Activated CD8-positive, alpha-beta memory T cell treated with anti-CD3 and anti-CD28 coated beads, Interleukin-2, amount 50 U/mL, for 24 hours (primary cell): ENCODE measurements around the gene ZNF532.
"Not testable (repeated sequence)": the region's sequence is repeated elsewhere in the genome, so short reads cannot be mapped to it uniquely, and the experiment has no call there.

Source experiments
- DNase-seq: peaks from one replicate; pipeline ENCODE4 v3.0.0-alpha.2; 2020; ENCODE audit errors: extremely low read depth

ZNF532 gene

DNA sequence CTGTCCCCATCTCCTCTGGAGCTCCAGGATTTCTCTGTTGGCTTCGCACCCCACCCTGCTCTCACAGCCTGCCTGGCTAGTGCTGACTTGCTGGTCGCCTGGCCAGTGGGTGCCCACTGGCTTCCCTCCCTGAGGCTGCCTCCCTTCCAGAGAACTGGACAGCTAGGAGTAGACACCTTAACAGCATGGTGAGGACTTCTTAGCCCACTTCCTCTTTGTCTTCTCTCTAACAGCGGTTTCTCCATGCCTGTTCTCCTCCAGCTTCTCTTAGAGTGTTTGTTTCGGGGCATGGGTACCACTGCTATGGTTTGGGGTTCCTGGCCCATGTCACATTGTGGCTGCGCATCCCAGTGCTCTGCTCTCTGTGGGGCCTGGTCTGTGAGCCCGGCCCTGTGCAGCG lies 37.1 kb downstream of the ZNF532 start:
- DNase-seq = no peak

DNA sequence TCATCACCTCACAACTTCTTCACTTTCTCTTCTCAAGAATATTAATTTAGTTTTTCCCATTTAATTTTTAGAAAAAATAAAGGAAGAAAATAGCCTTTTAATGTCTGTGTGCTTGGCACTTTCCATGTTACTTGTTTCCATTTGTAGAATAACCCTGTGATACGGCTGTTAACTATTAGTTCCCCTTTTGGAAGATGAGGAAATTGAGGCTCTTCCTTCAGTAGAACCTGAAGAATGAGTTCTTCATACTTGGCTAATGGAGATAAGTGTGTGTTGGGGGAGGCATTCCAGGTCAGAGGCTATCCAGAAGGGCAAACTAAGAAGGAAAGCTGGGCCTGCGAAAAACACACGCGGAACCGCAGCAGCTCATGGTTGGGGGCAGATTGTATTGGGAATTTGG lies 38.3 kb downstream of the ZNF532 start:
- DNase-seq = no peak

DNA sequence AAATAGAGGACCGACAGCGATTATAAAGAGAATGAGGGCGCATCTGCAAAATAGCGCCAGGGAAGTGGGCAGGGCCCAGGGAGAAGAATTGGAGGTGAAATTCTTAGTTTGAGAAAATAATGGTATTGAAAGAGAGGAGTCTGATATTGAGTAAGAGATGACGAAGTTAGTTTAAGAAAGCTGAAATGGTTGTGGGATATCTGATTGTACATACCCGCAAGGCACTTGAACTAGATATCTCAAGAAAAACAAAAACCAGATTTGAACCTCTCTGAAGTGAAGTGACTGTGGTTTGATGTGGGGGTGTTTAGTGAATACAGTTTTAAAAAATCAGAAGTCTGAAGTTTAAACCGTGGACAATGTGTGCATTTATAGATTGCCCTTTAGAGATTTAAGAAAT lies 38.9 kb downstream of the ZNF532 start:
- DNase-seq = no peak

DNA sequence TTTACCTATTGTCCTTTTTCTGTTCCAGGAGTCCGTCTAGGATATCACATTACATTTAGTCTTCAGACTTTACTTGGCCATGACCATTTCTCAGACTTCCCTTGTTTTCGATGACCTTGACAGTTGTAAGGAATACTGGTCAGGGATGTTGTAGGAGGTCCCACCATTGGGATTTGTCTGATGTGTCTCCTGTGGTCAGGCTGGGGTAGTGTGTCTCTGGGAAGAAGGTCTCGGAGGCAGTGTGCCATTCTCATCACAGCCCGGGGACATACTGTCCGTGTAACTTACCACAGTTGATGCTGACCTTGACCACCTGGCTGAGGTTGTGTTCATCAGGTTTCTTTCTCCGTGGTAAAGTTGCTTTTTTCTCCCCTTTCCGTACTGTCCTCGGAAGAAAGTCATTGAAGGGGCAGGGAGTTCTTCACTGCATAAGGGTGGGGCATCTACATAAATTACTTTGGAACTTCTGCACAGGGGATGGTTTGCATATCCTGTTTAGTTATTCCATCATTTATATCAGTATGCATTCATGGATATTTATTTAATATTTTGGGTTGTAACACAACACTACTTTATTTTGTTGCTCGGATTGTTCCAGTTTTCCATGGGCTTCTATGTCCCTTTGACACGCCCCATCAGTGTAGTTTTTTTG lies 41.2 kb downstream of the ZNF532 start:
- no peak for DNase-seq

DNA sequence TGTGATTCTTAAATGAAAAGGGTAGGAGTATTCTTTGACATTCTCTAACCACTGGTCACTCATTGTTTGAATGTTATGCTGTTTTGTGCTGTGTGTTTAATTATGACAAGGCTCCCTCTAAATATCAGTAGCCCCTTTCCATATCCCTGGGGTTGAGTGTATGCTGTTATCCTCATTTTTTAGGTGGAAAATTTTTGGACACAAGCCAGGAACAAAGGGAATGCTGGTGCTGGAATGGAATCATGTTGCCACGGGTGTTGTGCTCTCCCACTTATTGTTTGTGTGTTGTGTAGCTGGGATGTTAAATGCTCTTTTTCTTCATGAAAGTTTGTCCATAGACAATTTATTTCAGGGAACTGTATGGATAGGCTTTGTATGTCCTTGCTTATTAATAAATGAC lies 43.3 kb downstream of the ZNF532 start:
- no peak for DNase-seq

DNA sequence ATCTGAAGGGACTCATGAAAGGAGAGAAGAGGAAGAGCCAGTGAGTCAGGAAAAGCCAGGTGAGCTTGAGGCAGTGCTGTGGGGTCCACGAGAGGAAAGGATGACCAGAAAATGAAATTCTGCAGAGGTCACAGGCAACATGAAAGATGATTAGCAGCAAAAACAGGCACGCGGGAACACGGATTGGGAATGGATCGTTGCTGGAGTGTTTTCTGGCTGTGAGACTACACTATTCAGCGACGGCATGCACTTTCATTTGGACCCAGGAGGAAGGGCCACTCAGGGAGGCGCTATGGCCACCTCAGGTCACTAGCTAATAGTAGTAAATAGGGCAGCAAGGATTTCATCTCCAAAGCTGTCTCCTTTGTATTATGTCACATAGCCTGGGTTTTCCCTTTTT lies 44.8 kb downstream of the ZNF532 start:
- no peak for DNase-seq

DNA sequence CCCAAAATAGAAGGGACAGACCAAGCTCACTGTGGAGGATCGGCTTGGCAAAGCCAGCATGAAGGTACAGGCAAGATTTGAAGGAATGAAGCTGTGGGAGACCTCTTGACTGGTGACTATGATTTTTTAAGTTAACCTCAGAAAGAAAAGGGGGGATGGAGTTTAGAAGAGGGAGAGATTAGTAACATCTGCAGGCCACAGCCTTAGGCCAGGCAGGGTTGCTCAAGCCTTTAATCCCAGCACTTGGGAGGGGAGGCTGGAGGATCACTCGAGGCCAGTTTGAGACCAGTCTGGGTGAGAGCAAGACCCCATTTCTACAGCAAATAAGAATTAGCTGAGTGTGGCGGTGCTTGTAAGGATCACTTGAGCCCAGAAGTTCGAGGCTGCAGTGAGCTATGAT lies 46.6 kb downstream of the ZNF532 start:
- DNase-seq = no peak

DNA sequence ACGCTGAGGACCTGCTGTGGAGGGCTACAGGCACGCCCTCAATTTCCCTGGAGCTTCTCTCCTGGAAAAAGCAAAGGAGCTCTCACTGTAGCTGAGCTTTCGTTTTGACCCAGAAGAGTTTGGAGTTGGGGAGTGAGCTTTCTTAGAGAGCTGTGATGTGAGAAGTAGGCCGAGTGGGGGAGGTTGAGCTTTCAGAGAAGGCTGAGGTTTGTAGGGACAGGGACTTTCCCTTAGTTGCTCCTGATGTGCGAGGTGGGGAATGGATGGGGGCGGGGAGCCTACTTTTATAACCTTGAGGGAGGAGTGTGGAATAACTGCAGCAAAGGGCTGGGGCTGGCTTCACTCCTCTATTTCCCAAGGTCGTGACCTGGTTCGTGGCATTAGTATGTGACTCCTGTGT lies 47.1 kb downstream of the ZNF532 start:
- DNase-seq = no peak

DNA sequence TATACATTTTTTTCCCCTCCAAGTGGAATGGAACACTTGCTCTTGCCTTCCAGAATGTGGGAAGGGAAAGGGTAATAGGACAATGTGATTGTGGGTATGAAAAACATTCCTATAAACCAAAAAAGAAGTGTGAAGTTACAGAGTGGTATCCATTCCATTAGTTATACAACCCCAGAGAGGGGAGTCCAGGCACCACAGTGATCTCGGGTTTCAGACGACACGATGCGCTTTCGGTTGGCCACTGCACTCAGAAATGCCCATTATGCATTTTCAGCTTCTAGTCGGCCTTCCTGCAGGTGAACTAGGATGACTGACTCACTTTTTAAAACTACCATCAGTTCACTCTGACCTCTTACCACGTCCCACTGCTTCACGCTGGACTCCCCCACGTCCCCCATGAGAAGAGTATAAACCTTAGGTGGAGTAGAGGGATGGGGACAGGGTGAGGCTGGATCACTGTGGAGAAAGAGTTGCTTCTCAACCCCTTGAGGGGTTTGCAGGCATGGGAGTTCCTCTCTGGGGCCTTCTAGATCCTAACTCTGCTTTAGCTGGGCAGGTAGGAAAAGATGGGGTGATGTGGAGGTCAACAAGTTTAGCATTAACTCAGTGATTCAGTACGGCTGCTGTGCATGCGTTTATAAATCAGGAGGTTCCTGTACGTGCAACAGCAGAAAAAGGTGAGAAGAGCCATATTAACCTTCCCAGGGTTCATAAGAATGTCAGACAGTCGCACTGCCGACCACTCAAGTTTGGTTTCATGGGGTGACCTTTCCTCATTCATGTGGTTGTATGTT lies 50.5 kb downstream of the ZNF532 start:
- no peak for DNase-seq

DNA sequence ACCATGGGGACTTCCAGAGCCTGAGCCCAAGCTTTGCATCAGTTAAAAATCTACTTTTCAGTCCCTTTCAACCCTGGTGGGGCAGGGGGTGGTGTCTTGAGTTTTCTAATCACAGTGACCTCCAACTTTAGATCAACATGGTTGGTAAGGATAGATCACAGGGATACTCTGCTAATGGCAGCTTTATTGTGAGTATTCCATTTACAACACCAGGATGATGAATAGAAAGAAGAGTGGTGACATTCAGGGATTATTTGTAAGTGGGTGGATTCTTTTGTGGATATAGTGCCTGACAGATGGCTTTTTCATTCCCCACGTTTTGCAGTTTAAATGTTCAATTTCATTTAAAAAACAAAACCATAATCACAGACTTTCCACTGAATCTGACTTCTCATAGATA lies 51.3 kb downstream of the ZNF532 start:
- DNase-seq = no peak

DNA sequence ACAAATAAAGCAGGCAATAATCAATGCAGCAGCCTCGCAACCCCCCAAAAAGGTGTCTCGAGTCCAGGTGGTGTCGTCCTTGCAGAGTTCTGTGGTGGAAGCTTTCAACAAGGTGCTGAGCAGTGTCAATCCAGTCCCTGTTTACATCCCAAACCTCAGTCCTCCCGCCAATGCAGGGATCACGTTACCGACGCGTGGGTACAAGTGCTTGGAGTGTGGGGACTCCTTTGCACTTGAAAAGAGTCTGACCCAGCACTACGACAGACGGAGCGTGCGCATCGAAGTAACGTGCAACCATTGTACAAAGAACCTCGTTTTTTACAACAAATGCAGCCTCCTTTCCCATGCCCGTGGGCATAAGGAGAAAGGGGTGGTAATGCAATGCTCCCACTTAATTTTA lies 55.3 kb downstream of the ZNF532 start:
- DNase-seq = not testable (repeated sequence)

DNA sequence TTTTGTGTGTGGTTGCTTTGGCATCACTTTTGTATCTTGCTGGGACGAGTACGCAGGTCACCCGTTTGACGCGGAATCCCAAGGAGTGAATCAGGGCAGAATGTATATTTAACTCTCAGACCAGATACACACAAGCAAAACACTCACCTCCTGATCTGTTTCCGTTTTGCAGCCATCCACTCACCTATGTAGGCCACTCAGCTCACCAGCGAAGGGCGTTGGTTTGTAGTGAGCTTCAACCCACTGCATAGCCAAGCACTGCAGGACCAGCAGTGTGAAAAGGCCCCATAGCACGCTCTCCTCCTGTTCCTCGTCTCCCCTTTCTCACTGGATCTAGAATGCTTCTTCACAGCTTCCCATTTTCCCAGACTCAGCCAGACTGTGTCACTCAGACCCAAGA lies 58.3 kb downstream of the ZNF532 start:
- no peak for DNase-seq

DNA sequence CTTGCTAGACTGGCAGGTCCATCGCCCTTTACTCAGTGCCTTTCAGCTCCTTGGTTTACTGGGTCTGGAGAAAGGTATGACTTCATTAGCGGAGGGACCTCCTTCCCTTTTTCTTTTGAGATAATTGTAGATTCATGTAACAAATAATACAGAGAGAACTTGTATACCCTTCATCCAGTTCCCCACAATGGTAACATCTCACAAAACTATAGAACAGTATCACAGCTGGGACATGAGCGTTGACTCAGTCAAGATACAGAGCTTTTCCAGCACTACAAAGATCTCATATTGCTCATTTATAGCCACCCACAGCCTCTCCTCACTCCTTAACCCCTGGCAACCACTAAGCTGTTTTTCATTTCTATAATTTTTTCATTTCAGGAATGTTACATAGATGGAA lies 59.8 kb downstream of the ZNF532 start:
- no peak for DNase-seq

DNA sequence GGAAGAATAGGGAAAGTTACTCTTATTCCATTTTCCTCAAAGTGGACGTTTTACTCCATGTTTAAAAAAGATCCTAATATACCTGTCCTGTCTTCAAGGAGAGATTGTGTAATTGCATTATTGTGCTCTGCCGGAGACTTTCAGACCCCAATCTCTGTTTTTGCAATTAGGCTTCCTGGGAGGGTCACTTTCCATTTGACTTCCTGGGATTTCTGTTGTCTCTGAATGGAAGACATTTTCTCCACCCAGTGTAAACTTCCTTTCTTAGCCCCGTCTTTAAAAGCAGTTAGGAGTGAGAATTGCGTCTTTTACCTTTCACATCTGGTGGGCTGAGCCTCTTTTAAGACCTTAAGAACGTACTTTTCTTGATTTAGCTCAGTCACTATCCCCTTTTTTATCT lies 63.0 kb downstream of the ZNF532 start:
- DNase-seq = no peak

DNA sequence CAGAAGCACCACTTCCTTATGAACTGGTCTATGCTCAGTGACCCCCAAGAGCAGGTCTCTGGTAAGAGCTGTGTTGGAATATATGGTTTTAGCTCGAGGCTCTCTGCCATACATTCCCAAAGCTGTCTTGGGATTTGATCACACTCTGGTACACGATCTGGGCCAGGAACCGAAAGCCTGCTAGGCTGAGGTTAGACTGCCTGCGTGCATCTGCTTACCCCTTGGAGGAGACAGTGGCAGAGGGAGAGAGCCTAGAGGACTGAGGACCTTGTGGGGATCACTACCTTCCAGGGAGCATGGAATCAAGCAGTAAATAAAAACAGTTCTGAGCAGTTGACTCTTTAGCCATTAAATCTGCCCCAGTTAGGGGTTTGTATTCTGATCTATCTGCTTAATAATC lies 63.7 kb downstream of the ZNF532 start:
- no peak for DNase-seq

DNA sequence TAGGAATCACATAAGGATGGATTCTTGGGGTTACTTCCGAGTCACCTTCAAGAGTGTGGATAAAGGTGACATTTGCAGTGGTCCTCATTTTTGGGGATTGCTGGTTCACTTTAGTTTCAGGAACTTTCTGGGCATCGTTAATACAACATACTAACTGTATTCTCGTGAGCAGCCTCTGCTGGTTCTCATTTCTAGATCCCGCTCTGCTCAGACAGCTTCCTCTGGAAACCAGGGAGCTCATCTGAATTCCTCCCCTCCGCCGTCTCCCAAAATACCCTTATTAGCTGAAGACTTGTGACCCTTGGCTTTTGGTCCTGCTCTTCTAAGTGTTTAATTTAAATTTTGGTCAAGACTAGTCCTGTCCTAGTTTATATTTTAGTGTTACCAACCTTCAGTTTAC lies 64.5 kb downstream of the ZNF532 start:
- no peak for DNase-seq

DNA sequence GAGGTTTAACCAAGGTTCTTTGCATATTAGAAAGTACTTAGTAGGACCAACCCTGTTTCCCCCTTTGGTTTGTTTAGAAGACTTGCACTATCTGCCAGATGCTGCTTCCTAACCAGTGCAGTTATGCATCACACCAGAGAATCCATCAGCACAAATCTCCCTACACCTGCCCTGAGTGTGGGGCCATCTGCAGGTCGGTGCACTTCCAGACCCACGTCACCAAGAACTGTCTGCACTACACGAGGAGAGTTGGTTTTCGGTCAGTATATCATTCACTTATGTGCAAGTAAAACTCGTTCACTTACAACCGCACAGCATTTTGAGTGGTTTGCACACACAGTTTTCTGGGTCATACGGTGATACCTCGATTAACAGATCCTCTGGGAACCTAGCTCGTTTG lies 69.7 kb downstream of the ZNF532 start:
- DNase-seq = no peak

DNA sequence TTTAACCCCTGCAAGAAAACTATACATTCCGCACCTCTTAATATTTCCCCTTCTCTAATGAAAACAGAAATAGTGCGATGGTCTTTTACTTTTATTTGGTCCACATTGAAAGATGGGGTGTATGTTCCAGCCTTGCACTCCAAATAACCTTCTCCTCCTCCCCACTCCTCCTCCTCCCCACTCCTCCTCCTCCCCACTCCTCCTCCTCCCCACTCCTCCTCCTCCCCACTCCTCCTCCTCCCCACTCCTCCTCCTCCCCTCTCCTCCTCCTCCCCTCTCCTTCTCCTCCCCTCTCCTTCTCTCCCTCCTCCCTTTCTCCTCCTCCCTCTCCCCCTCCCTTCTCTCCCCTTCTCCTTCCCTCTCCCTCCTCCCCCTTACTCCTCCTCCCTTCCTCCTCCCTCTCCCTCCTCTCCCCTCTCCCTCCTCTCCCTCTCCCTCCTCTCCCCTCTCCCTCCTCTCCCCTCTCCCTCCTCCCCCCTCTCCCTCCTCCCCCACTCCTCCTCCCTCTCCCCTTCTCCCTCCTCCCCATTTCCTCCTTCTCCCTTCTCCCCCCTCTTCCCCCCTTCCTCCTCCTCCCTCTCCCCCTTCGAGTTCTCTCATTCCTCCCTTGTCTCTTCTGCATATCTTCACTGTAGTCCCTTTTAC lies 70.4 kb downstream of the ZNF532 start:
- DNase-seq = no peak

DNA sequence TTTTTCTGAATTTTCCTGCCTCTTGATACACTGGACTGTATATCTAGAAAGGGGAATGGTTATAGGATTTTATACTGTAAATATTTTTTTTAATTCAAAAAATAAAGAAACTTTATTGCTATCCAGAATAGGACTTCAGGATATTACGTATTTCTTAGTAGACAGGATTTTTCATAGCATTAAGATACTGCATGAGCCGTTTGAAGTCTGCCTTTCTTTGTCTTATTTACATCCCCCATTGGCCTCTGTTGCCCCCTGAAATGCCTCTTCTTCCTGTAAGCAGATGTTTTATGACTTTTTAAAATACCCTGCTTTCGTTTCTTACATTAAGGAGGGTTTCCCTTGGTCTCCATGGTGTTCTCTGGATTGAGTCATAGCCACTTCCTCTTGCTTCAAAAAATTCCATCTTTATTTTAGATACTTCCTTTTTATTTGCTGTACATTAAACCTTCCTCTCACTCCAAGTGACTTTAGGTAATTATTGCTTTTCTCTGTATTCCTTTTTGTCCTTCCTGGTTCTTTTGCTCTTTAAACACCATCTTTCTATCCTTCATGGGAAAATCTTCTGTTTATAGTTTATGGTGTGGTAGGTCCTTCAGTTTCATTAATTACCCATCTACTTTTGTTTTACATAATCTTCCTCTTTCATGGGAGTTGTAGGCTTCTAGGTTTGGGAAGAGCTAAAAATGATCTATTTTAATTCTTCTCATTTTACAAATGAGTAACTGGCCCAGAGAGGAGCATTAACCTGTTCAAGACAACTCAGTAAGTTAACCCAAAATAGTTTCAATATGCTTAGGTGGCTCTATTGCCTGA lies 72.6 kb downstream of the ZNF532 start:
- DNase-seq = no peak

DNA sequence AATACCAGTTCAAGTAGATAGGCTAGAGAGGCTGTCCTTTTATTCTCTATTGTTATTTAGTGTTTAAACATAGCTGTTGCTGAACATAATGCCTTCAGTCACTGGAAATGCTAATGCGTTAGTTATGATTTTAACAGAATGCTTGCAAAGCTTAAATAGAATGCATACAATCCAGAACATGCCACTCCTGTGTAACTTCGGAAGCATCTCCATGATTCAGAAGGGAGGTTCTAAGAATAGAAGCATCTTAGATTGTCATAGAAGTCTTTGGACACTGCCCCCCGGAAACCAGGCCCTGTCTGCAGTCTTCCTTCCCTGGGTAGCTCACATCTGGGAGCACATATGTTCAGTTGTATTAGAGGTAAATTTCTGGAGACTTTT lies 73.2 kb downstream of the ZNF532 start:
- no peak for DNase-seq

DNA sequence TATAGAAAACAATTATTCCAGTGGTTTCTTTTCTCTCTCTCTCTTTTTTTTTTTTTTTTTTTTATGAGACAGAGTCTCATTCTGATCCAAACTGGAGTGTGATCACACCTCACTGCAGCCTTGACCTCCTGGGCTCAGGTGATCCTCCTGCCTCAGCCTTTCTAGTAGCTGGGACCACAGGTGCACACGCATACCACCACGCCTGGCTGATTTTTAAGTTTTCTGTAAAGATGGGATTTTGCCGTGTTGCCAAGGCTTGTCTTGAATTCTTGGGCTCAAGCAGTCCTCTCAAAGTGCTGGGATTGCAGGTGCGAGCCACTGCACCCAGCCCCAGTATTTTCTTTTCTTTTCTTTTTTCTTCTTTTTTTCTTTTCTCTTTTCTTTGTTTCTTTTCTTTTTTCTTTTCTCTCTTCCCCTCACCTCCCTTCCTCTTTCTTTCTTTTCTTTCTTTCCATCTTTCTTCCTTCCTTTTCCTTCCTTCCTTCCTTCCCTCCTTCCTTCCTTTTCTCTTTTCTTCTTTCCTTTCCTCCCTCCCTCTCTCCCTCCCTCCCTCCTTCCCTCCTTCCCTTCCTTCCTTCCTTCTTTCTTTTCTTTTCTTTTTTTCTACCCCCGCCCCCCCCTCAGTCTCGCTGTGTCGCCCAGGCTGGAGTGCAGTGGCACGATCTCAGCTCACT lies 76.9 kb downstream of the ZNF532 start:
- DNase-seq = no peak

DNA sequence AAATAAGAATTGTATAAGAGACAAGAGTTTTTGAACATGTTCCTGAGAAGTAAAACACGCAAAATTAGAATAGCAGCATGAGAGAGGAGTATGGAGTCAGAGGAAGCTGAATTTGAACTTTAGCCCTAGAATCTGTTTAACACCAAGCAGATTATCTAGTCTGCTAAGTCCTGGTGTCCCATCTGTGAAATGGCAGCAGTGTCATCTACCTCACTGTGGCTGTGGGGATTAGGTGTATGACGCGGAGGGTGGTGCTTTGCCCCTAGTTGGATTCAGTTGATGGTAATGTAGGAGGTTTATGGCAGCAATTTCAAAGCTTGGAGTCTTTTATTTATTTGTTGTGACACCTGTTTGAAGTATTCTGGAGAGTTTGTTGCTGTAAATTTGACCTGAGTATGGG lies 79.2 kb downstream of the ZNF532 start:
- DNase-seq = no peak
